ENCODE measurements around the gene NIPBL.

- TF ChIP-seq YY1 (IDR thresholded peaks at IDR 0.05; ENCODE audit: low read depth) (no peak), RCOR1 (IDR thresholded peaks at IDR 0.05; ENCODE audit: low read length) (no peak), RXRA (IDR thresholded peaks at IDR 0.05; ENCODE audit: borderline replicate concordance, low read depth) (no peak), EZH2phosphoT487 (IDR thresholded peaks at IDR 0.05; ENCODE audit: borderline replicate concordance, low read depth) (no peak), CTCF (IDR thresholded peaks at IDR 0.05) (no peak), FOXJ3 (CRISPR knock-in tag; IDR thresholded peaks at IDR 0.05) (no peak), RAD21 (IDR thresholded peaks at IDR 0.05; ENCODE audit: low read length) (no peak), POLR2AphosphoS5 (IDR thresholded peaks at IDR 0.05; ENCODE audit: low read depth, low read length) (no peak)
Observed at GRCh38 chr5:36885149-36885548, 8.6 kb downstream of the NIPBL start.

Measured in SK-N-SH (cell line).